OCI-LY3 (cell line): ENCODE results near the gene WFDC5.

Experiments
- EZH2phosphoT487 ChIP-seq: fragments of 200-600 bp; shearing (Covaris generic); IDR thresholded peaks from 2 replicates; pipeline ENCODE4 v1.6.1; 2018; ENCODE audit warnings: antibody characterized with exemption, mixed run types, low read depth
- TF ChIP-seq, protein P1 (sequence below): fragments of 200-600, 300-600 bp; sonication (generic); IDR thresholded peaks from 2 replicates; pipeline ENCODE4 v1.5.1; 2014; ENCODE audit warnings: antibody characterized with exemption, low read length, low read depth

GRCh38 chr20:45138561-45139300 is 23.8 kb upstream of the WFDC5 start:
- TF ChIP-seq, protein P1, sequence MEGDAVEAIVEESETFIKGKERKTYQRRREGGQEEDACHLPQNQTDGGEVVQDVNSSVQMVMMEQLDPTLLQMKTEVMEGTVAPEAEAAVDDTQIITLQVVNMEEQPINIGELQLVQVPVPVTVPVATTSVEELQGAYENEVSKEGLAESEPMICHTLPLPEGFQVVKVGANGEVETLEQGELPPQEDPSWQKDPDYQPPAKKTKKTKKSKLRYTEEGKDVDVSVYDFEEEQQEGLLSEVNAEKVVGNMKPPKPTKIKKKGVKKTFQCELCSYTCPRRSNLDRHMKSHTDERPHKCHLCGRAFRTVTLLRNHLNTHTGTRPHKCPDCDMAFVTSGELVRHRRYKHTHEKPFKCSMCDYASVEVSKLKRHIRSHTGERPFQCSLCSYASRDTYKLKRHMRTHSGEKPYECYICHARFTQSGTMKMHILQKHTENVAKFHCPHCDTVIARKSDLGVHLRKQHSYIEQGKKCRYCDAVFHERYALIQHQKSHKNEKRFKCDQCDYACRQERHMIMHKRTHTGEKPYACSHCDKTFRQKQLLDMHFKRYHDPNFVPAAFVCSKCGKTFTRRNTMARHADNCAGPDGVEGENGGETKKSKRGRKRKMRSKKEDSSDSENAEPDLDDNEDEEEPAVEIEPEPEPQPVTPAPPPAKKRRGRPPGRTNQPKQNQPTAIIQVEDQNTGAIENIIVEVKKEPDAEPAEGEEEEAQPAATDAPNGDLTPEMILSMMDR, result peak; percentile 97
- no peak for TF ChIP-seq EZH2phosphoT487
